ENCODE measurements around the gene METTL13. TPM values are rescaled to one million over a fixed set of nuclear protein-coding genes. Genes with fewer than 3 reads are reported as not detected.

METTL13 gene
- total and polyA plus RNA-seq, 2 of the 8 experiments (the other 6 are each of a cell fraction or from before 2014, with no cell fraction given): 38.1 to 66.3 TPM

- Histone ChIP-seq H3K14ac (ENCODE audit: insufficient read length) (no peak within 1 kb of the TSS), H3K4me2 (ENCODE audit: insufficient read depth in 1 of 2, low read depth in 2 of 2, low read length in 2 of 2) (peak within 1 kb of the TSS; percentile 45 to 100), H3K4me3 (ENCODE audit: extremely low read depth in 1 of 4, insufficient read depth in 2 of 4, low read depth in 3 of 4, low read length in 4 of 4) (peak within 1 kb of the TSS; percentile 96 to 100 (median 98)), H3K79me2 (ENCODE audit: control insufficient read depth in 1 of 2, insufficient read depth in 2 of 2, low read length in 2 of 2) (peaks cover 0 to 10% of the 10 kb centered on the region in 2 experiments; a peak in 1 of 4 replicates), H3K9me3 (ENCODE audit: insufficient read depth in 2 of 2, low read depth in 1 of 2, low read length in 1 of 2) (no peaks in the 10 kb centered on the region), H3K23ac (ENCODE audit: insufficient read length) (no peak within 1 kb of the TSS), H4K5ac (ENCODE audit: insufficient read length, low read depth, low read length) (peak within 1 kb of the TSS; percentile 100), H2AFZ (ENCODE audit: low read length) (peak within 1 kb of the TSS; percentile 100), H2BK120ac (replicated peaks; ENCODE audit: low read depth, low read length) (peak within 1 kb of the TSS; percentile 75), H3K4ac (replicated peaks; ENCODE audit: insufficient read length, low read depth, low read length) (peak within 1 kb of the TSS; percentile 82), H3K27me3 (replicated peaks in 1 of 4; ENCODE audit: control insufficient read depth in 3 of 4, extremely low read depth in 1 of 4, insufficient read depth in 3 of 4, low read length in 3 of 4) (no peaks in the 10 kb centered on the region), H3K56ac (replicated peaks; ENCODE audit: insufficient read length, low read depth, low read length) (peak within 1 kb of the TSS; percentile 91), H4K91ac (replicated peaks; ENCODE audit: insufficient read length, low read length) (peak within 1 kb of the TSS; percentile 97), H3K27ac (ENCODE audit: low read depth, low read length) (peak within 1 kb of the TSS; percentile 55; the same call in 1 of the 2 replicates), H4K20me1 (replicated peaks in 1 of 2; ENCODE audit: control insufficient read depth in 1 of 2, insufficient read depth in 2 of 2, low read length in 2 of 2) (no peaks in the 10 kb centered on the region), H2BK15ac (ENCODE audit: low read length) (no peak within 1 kb of the TSS), H3K9ac (replicated peaks in 1 of 4; ENCODE audit: extremely low read depth in 1 of 4, low read depth in 3 of 4, low read length in 3 of 4) (peak within 1 kb of the TSS; percentile 80 to 95 (median 84)), H2BK20ac (ENCODE audit: low read length) (no peak within 1 kb of the TSS), H3K18ac (ENCODE audit: extremely low read depth, low read length) (peak within 1 kb of the TSS; percentile 98), H3K23me2 (ENCODE audit: low read depth, low read length) (peaks cover 5% of the 10 kb centered on the region), H2AK5ac (ENCODE audit: low read depth, low read length) (no peak within 1 kb of the TSS), H3K79me1 (ENCODE audit: low read depth, low read length) (no peaks in the 10 kb centered on the region), H2BK12ac (ENCODE audit: low read depth, low read length) (peak within 1 kb of the TSS; percentile 72; the same call in 1 of the 2 replicates), H3K36me3 (ENCODE audit: control insufficient read depth in 2 of 4, insufficient read depth in 4 of 4, low read length in 3 of 4) (peaks cover 0 to 2% (median 0%) of the 10 kb centered on the region in 4 experiments; a peak in 2 of 8 replicates), H2BK5ac (ENCODE audit: low read depth, low read length) (peak within 1 kb of the TSS; percentile 92), H4K8ac (ENCODE audit: extremely low read depth, insufficient read depth, low read length) (peak within 1 kb of the TSS; percentile 93), H3K4me1 (replicated peaks in 1 of 4; ENCODE audit: control insufficient read depth in 3 of 4, insufficient read depth in 4 of 4, low read length in 3 of 4) (peaks cover 0 to 6% (median 1%) of the 10 kb centered on the region in 4 experiments; a peak in 3 of 7 replicates)
- no peak for FAIRE-seq
- POLR2A ChIA-PET (ENCODE audit: partially characterized antibody): interaction anchor here (0.6 to 3.8 kb wide), 8 partner anchors 12 to 445 kb away, joined by 3 to 13 read pairs (median 4); no protein-coding TSS in a partner anchor
- 0% methylated on average over 47 of the region's 57 CpGs; no CpG with 5 or more reads in 1 of the 2 experiments for WGBS, 2 experiments (ENCODE audit: extremely low coverage in 1 of 2, insufficient coverage in 1 of 2, insufficient read length in 1 of 2, insufficient replicate concordance in 2 of 2, low coverage in 1 of 2, low lambda C conversion rate in 2 of 2, missing lambda C conversion rate in 1 of 2)
- DNase-seq (ENCODE audit: low read depth in 1 of 2, low spot score in 2 of 2): peak; percentile 75 to 89
- CTCF ChIA-PET (ENCODE audit: partially characterized antibody): interaction anchor here (0.7 to 2.7 kb wide), 10 partner anchors 10 to 131 kb away, joined by 3 to 18 read pairs (median 5); no protein-coding TSS in a partner anchor
- TF ChIP-seq SIX5 (IDR thresholded peaks at IDR 0.05; ENCODE audit: low read depth, low read length) (no peak), TEAD4 (IDR thresholded peaks at IDR 0.05; ENCODE audit: low read depth, low read length) (no peak), SP1 (IDR thresholded peaks at IDR 0.05; ENCODE audit: low read depth, low read length) (peak; percentile 92), YY1 (IDR thresholded peaks at IDR 0.05; ENCODE audit: low read depth, low read length) (peak; percentile 69; the same call in 1 of the 2 replicates), SP4 (IDR thresholded peaks at IDR 0.05; ENCODE audit: low read length) (peak; percentile 89; the same call in 1 of the 2 replicates), RAD21 (IDR thresholded peaks at IDR 0.05 in 1 of 2, conservative IDR thresholded peaks at IDR 0.05 in 1 of 2; ENCODE audit: low read depth in 2 of 2, low read length in 2 of 2) (peak in 1 of 2 experiments; percentile 24; a peak in 1 of 4 replicates), KDM5A (IDR thresholded peaks at IDR 0.05; ENCODE audit: low read length) (0 out of 2 replicates have a peak, but pooled peaks have one; percentile 28), KDM1A (IDR thresholded peaks at IDR 0.05; ENCODE audit: borderline replicate concordance, low read length) (no peak), TAF1 (IDR thresholded peaks at IDR 0.05; ENCODE audit: low read depth, low read length) (peak; percentile 83), CREB1 (IDR thresholded peaks at IDR 0.05) (peak; percentile 65; the same call in 1 of the 2 replicates), NRF1 (IDR thresholded peaks at IDR 0.05; ENCODE audit: low read depth, low read length) (no peak), RBBP5 (IDR thresholded peaks at IDR 0.05; ENCODE audit: borderline replicate concordance, low read depth, low read length) (peak; percentile 95; the same call in 1 of the 2 replicates)
Measured at GRCh38 chr1:171741872-171742576, 39.4 kb upstream of the METTL13 start, which contains the start of gene VAMP4. TSS of gene VAMP4 (minus strand) at chr1:171742065. CDS start at chr1:171738414, 3,651 bp downstream.
